GM19455 (cell line): ENCODE measurements around the gene TCHP.

Experiments used
- ATAC-seq: cut with Tn5 transposase; IDR thresholded peaks from one replicate; pipeline ENCODE4 v1.9.1; 2021; ENCODE audit not compliant: unreplicated experiment

The TCHP gene

DNA sequence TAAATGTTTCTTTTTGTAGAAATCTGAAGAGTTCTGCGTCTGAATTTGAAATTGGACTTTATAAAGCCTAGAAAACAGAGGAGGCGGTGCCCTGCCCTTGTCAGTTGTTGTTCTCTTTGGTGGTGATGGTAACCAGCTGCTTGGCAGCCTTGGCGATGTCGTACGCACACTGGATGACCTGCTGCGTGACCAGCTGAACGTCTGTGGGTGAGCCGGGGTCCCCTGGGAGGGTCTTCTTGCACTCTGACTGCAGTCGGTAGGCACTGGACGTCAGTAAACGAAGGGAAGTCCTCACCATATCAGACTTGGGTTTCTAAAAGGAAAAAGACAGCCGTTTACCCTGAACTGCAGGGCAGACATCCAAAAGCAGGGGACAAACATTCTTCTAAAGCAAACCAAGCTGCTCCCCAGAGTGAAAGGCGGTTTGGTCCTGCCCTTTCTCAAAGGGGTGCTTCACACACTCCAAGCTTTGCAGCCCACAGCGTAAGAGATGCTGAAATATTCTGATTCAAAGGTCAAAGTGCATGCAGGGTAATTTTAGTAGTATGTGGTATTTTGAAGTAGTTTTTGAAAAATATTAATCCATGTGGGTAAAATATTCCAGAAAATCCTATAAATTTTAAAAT, 32.9 kb downstream of the TCHP start:
- ATAC-seq, result no peak

DNA sequence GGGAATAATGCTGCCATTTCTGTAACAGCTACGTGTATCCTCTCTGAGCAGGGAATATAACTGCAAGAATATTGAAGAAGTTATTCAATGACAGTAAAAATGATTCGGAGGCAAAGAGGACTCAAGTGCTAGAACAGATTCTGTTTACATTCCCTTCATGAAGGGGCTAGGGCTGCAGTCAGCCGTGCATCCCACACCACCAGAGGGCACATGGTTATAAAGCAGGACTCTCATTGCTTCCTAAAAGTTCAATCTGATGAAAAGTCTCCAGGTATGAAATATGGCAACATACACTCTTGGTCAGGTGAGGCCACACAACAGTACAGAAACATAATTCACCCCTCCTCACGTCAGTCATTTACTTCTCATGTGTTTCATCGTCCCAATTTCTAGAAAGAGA, 34.0 kb downstream of the TCHP start:
- ATAC-seq, result no peak

DNA sequence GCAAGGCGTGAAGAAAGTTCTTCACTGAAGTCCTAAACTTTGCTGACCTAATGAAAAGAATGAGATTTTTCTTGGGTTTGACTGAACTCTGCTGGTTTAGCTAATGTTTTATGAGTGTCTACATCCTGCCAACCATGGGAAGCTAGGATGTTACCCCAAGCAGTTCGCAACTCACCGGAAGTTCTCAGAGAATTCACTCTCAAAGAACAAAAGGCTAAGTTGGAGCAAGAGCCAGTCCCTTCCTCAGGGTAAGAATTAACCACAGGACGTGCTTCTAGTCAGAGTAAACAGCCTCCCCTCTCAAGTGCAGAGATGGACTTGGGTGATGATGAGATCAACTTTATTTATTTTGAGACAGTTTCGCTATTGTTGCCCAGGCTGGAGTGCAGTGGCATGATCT, 37.3 kb downstream of the TCHP start:
- ATAC-seq, result no peak

DNA sequence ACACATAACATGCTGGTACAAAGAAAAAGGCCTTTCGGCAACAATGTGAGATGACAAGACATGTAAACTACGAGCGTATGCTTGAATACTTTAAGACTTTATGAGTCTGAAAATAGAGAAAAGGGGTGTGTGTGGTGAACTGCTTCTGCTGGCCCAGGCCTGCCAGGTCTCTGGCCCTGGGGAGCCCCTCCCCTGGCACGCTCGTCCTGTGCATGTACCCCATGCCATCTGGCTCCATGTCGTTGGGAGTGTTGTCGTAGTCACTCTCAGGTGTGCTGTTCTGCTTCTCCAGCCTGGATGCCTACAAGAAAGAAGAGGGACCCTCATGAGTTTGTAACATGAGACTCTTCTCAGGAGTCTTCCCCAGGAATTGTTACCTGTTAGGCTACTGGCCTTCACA, 38.9 kb downstream of the TCHP start:
- ATAC-seq, result no peak

DNA sequence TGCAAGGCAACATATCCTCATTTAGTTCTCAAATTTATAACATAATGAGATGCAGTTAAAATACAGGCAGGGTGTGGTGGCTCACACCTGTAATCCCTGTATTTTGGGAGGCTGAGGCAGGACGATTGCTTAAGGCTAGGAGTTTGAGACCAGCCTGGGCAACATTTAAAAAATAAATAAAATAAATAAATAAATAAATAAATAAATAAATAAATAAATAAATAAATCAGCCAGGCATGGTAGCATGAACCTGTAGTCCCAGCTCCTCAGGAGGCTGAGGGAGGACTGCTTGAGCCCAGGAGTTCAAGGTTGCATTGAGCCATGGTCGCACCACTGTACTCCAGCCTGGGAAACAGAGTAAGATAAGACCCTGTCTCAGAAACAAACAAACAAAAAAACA, 39.4 kb downstream of the TCHP start:
- no peak for ATAC-seq

DNA sequence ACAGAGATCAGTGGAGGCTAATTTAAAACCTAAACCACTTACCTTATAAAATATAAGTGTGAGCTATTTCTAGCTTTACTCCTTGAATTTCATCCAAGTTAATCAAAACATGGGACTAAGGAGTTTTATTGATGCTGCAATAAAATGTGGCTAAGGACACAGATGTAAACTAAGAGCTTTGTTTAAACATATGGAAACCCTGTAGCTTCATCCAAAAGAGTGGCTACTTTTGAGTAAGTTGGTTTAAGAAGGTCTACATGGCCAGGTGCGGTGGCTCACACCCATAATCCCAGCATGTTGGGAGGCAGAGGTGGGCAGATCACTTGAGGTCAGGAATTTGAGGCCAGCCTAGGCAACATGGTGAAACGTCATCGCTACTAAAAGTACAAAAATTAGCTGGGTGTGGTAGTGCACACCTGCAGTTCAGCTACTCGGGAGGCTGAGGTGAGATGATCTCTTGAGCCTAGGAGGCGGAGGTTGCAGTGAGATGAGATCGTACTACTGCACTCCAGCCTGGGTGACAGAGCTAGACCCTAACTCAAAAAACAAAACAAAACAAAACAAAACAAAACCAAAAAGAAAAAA, 40.4 kb downstream of the TCHP start:
- no peak for ATAC-seq

DNA sequence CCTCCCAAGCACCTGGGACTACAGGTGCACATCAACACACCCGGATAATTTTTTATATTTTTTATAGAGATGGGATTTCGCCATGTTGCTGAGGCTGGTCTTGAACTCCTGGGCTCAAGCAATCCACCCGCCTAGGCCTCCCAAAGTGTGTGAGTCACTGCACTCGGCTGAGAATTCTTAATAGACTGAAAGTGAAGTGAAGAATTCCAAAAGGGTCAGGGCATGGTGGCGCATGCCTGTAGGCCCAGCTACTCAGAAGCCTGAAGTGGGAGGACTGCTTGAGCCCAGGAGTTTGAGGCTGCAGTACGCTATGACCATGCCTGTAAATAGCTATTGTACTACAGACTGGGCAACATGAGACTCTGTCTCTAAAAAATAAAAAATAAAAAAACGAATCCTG, 43.7 kb downstream of the TCHP start:
- no peak for ATAC-seq

DNA sequence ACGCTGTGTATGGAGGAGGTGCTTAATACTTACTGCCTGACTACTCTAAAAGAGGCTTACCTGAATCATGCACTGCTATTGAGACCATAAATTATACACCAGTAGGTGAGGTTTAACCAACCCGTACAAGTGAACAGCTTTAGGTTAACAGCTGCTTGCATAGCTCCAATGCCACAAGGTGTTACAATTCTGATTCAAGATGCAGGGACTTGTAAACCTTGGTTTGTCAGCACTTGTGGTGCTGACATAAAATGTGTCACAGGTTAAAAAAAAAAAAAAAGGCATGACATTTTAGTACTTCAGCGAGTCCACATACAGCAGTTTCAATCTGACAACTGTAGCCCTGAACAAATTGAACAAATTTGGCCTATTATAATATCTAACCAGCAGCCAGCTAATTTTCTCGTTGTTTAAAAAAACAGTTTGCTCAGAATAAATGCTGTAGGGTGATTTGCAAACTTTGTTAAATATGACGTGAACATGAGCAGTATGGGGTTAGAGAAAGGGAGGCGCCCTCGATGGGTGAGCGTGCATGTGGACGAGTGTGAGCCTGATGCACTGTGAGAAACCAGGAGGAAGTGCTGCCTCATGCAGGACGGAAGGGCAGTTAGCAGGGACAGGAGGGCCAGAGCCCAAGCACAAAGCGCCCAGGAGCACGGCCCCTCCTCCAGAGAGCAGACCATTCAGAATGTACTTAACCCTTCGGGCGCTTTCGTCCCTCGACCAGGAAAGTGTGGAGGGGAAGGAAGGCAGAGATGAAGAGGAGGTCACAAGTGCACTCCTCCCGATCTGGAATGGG, 44.7 kb downstream of the TCHP start:
- no peak for ATAC-seq

DNA sequence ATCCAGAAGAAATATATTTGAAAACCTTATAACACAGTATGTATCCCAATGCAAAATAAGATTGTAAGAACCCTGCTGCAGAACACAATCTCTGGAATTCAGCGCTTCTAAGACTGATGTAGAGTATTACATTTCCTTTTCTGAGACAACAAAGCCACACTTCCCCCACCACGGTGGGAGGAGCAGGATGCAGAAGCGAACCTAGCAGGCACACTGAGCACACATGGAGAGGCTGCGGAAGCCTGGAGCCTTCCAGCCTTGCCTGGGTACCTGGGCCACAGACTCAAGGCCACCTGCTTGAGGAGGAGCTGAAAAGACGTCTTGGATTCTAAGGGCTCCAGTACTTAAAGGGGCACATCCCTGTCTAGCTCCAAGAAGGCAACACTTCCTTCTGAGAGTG, 46.4 kb downstream of the TCHP start:
- ATAC-seq, result no peak

DNA sequence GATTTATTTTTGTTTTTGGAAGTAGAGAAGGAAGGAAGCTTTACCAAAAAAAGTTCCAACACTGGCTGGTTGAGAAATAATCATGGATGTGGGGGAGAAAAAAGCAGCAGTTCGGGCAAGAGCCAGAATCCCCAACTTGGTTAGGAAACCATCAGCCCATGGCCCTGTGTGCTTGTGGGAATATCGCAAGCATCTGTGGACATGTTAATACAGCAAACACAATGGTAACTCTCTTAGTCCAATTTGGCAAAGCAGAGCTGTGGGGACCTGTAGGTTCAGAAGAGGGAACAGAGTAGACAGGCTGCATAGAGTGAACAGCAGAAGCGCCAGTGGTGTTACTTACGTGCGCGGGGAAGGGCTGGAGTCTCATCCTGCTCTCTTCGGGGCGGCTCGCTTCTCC, 46.8 kb downstream of the TCHP start:
- ATAC-seq, result no peak

DNA sequence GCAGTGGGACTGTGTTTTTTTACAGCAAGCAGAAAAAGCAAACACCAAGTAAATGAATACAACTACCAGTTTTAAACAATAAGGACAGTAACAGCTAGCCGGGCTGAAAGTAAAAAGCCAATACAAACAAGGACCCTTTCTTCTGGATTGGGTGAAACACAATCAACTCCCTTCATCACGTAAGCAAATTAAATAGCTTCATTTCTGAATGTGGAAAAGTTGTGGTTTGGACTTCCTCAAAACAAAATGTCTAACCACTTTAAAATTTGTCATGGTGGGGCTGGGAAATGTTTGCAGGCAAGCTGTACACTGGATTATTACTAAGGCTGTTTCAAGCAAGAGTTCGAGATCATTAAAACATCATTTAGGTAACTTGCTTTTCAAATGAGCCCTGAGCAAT, 47.4 kb downstream of the TCHP start:
- ATAC-seq, result no peak

DNA sequence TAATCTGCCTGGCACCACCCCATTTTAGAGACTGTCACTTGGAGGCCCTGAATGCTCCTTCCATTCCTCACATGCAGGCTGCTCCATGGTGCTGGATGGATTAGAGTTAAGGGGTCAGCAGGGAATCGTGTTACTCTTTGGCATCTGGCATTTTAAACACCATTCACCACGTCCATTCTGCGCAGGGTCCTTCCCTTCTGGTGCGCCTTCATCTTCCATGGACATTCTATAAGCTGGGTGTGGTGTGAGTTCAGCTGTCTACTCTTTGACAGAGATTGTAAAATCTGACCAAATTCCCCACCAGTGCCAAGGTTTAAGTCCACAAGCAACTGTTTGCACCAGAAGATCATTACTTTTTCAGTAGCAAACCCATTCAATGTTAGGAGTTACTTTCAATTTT, 48.3 kb downstream of the TCHP start:
- ATAC-seq, result no peak

DNA sequence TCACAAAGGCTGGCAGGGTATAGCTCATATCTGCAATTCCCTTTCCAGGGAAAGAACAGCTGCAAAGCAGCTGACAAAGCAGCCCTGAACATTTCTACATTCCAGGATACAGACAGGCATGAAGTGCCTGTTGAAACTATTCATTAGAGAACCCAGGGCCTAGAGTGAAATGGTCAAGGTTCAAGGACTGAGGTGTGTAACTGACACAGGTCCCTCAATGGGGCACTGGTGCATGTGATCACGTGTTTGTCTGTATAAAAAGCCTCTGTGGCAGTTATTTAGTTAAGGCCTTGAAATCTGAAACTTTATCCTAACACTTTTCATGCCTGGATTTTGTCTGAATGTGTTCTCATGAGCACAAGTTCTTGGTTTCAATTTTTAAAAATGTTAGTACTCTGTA, 49.0 kb downstream of the TCHP start:
- ATAC-seq, result no peak

DNA sequence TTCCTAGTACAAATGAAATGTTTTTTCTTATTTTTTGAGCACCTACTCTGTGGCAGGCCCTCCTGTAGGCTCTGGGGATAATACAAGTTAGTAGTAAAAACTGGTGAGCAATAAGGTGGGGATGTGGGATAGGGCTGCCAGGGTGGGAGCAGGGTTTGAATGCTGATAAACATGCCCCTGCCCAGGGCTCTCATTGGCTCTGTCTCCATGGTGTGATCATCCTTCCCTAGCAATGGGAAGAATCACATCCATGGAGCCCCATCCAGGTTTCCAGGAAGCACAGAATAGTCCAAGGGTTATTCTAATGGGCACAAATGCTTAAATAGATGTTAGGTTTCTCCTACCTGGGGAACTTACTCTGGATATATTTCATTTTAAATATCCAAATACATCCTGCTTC, 50.6 kb downstream of the TCHP start:
- no peak for ATAC-seq

DNA sequence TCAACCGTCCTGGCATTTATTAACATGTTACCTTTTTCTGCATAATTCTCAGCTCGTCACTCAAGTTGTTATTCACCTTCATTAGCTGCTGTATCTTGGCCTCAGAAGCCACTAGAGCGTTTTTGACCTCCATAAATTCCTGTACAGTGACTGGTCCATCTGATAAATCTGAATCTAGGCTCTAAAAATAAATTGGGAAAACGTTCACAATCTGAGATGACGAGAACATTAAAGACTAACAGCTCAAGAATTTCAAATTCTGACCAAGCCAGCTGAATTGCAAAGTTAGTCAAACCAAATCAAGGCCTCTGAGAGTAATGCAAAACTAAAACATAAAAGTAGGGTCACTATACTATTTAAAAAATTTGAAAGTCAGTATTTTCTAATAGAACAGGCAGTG, 51.1 kb downstream of the TCHP start:
- ATAC-seq, result no peak

DNA sequence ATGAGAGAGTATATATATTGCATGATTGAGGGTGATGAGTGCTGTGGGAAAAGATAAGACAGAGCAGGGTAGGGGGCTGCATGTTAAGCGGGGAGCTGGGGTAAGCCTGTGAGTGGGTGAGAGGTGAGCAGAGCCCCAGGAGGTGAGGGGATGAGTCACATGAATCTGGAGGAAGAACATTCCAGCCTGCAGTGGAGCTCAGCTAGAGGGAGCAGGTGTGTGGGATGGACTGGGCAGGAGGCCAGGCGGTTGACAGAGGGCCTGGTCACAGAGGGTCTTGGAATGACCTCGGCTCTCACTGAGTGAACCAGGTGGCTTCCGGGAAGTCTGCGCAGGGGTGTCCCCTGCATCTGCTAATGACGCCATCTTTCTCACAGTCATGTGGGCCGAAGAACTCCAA, 51.7 kb downstream of the TCHP start:
- no peak for ATAC-seq

DNA sequence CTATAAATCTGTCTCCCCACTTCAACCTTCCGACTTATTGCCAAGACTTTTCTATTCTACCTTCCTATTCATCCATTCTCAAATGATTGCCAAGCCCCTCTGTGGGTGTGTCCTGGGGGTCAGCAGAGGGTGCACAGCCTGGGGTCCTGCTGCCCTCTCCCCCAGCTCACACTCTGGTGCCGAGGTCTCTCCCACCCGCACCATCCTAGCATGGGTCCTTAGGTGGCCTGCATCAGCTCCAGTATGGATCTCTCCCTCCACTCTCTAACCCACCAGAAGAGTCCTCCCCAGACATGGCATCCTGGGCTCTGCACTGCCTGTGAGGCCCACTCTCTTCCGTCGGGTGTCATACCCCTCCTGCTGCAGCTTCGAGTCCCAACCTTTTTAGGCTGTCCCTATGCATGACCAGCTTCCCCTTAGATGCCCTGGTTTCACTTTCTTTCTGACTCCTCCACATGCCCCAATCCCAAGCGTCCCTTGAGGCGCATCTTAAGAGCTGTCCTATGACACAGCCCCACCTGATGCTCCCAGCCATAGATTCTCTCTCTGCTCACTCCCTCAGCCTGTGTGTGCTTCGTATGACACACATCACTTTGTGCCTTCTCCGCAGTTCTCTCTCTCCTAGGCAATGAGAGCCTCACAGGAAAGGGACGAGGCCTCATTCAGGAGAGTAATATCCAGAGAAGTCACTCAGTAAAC, 52.2 kb downstream of the TCHP start:
- ATAC-seq, result no peak

DNA sequence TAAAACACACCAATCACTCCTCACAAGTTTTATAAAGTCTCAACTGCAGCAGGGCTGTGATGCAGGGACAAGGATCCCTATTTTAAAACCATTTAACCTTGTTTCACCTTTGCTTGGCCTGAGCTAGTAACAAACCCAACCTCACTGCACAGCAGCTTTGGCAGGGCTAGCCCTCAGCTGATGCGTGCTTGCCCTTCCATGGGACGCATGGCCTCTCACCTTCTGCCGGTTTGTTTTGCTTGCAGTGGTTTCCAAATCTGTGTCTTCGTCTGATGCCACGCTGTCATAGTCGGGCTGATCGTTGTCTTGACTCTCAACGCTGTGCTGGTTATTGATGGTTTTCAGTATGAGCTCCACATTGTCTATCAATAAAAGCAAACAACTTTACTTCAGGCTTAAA, 52.8 kb downstream of the TCHP start:
- ATAC-seq, result no peak

DNA sequence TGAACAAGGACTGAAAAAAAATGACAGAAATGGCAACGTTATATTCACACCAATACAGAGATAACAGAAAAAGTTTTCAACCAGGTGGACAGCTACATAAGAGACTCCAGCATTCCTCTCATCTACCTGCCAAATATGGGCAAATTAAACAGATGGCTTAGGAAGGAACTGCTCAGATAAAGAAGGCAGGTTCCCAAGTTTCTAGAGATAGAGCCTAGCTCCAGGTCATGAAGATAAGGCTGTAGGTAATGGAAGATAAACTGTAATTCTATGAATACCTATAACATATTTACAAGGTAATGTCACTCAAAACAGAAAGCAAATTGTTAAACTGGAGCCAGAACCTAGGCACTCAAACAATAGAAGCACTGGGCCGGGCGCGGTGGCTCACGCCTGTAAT, 53.6 kb downstream of the TCHP start:
- ATAC-seq, result no peak

DNA sequence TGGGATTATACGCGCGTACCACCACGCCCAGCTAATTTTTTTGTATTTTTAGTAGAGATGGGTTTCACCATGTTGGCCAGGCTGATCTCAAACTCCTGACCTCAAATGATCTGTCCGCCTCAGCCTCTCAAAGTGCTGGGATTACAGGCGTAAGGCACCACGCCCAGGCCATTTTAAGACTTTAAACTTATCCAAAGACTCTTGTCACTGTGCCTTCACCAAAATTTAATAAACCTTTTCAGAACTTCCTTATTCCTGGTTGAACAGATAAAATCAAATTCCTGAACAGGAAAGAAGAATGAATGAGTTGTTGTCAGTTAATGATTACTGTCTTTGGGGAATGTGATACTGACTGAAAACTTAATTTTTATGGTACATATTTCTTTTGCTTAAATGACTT, 58.3 kb downstream of the TCHP start:
- ATAC-seq, result no peak

DNA sequence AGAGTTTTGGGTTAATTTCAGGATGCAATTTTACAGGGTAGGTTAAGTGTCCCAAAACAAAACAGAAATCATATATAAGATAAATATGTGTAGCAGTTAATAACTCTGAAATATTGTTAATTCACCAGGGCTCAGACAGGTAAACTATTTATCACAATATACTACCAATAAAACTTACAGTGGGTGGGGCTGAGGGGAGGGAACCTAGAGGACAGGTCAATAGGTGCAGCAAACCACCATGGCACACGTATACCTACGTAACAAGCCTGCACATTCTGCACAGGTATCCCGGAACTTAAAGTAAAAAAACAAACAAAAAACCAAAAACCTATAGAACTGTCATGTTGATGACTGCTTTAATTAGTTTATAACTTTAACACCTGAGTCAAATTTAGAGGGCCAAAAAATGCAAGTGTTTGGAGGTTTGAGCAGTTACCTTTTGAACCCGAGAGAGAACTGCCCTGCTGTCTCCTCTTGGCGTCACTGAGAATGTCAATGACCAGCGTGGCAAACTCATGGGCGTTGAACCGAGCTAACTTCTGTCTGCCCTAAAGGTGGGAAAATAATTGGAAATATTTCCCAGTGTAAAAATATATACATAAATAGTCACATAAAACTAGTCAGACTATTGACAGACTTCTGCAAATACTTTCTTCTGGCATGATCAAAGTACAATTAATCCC, 59.5 kb downstream of the TCHP start:
- no peak for ATAC-seq
